HepG2 (cell line): Measurements from ENCODE around the gene KCNJ4. TPM values are rescaled to one million over a fixed set of nuclear protein-coding genes. Genes with fewer than 3 reads are reported as not detected.

ENCODE experiments used
- ATAC-seq: fragments of 200-7000 bp; cut with Tn5 transposase; 3 replicates; pipeline ENCODE4 v1.9.1; 2020; ENCODE audit warnings: mild to moderate bottlenecking, moderate library complexity
- BruUV-seq: library from RNA; stranded (reverse); fragments of 400-500 nt; replicated peaks from 2 replicates; lab custom pipeline; 2021; lab: Mats Ljungman, UMichigan
- CTCF ChIA-PET: fragments of 300-600 bp; formaldehyde crosslinking; extraction: SDS; loops from one replicate; lab custom pipeline; 2021; ENCODE audit warnings: low total read pairs, inconsistent platforms, low intra/inter-chr PET ratio; lab: Yijun Ruan, JAX
- POLR2A ChIA-PET: fragments of 350-600 bp; sonication (Branson Sonifier 250); formaldehyde crosslinking; loops from one replicate; lab custom pipeline; 2020; ENCODE audit warnings: antibody characterized with exemption, inconsistent platforms; lab: Yijun Ruan, JAX
- DNase-seq: peaks from one replicate; pipeline ENCODE4 v3.0.0-alpha.2; 2015; ENCODE audit warnings: low spot score
- FAIRE-seq: peaks from 3 replicates; lab custom pipeline; 2011; peaks lifted over from hg19 to GRCh38; lab: Jason Lieb, UNC
- H2AFZ ChIP-seq: one replicate; pipeline ENCODE4 v1.6.1; 2011; ENCODE audit warnings: low read length, inconsistent platforms
- H3K27ac ChIP-seq: fragments of 300-600 bp; 3 replicates; pipeline ENCODE4 v1.8.0; 2011; ENCODE audit warnings: mixed run types, mild to moderate bottlenecking, mixed read lengths, low read length, inconsistent platforms; ENCODE audit not compliant: insufficient read depth; ENCODE audit errors: extremely low read length
- H3K27me3 ChIP-seq, 2 experiments: fragments of 200-600 bp in 1 of 2; 2 replicates in 1 of 2; 3 replicates in 1 of 2; pipeline versions ENCODE4 v1.6.0 to v1.8.0; 2011; ENCODE audit warnings: low read length in 2 of 2, mild to moderate bottlenecking in 2 of 2, moderate library complexity in 2 of 2, inconsistent platforms in 1 of 2; ENCODE audit not compliant: insufficient read depth in 2 of 2, control insufficient read depth in 1 of 2
- H3K36me3 ChIP-seq, 2 experiments: fragments of 200-600 bp in 1 of 2; replicated peaks in 1 of 2; 2 replicates in 1 of 2; 3 replicates in 1 of 2; pipeline versions ENCODE4 v1.5.1 to v1.8.0; 2011; ENCODE audit warnings: low read length in 2 of 2, inconsistent platforms in 1 of 2; ENCODE audit not compliant: insufficient read depth in 2 of 2, control insufficient read depth in 1 of 2
- H3K4me1 ChIP-seq: 2 replicates; pipeline ENCODE4 v1.5.1; 2012; ENCODE audit warnings: low read length, inconsistent platforms; ENCODE audit not compliant: insufficient read depth
- H3K4me2 ChIP-seq: 2 replicates; pipeline ENCODE4 v1.6.0; 2011; ENCODE audit warnings: low read depth, low read length, inconsistent platforms
- H3K4me3 ChIP-seq, 3 experiments: fragments of 200-600 bp in 1 of 3; sonication (generic), shearing (Covaris generic) in 1 of 3; replicated peaks in 1 of 3; 2 replicates each; pipeline ENCODE4 v1.5.1; 2011 to 2016; ENCODE audit warnings: low read length in 3 of 3, inconsistent platforms in 2 of 3, low read depth in 2 of 3, mild to moderate bottlenecking in 2 of 3, control low read depth in 1 of 3, mixed read lengths in 1 of 3; ENCODE audit not compliant: insufficient read depth in 1 of 3
- H3K79me2 ChIP-seq: one replicate; pipeline ENCODE4 v1.6.1; 2011; ENCODE audit warnings: low read length, inconsistent platforms; ENCODE audit not compliant: insufficient read depth
- H3K9ac ChIP-seq: 2 replicates; pipeline ENCODE4 v1.6.0; 2011; ENCODE audit warnings: mild to moderate bottlenecking, low read depth, low read length, inconsistent platforms; ENCODE audit not compliant: insufficient read depth
- H3K9me3 ChIP-seq: 2 replicates; pipeline ENCODE4 v1.5.1; 2012; ENCODE audit warnings: mild to moderate bottlenecking, low read length
- H4K20me1 ChIP-seq: 2 replicates; pipeline ENCODE4 v1.6.0; 2011; ENCODE audit warnings: inconsistent platforms, mild to moderate bottlenecking, low read length, moderate library complexity; ENCODE audit not compliant: insufficient read depth
- HDAC2 ChIP-seq: sonication (generic); formaldehyde crosslinking; IDR thresholded peaks from 2 replicates; pipeline ENCODE4 v1.4.0; 2020; ENCODE audit warnings: missing genetic modification reagents
- JDP2 ChIP-seq: sonication (generic); formaldehyde crosslinking; IDR thresholded peaks from 2 replicates; pipeline ENCODE4 v1.8.1; 2022; ENCODE audit warnings: missing genetic modification reagents, borderline replicate concordance
- MTF1 ChIP-seq: sonication (generic); formaldehyde crosslinking; IDR thresholded peaks from 2 replicates; pipeline ENCODE4 v1.5.0; 2020; ENCODE audit warnings: missing genetic modification reagents
- MXD4 ChIP-seq: IDR thresholded peaks from 2 replicates; pipeline ENCODE4 v1.6.1; 2016; ENCODE audit warnings: mild to moderate bottlenecking, missing biosample characterization, missing genetic modification reagents
- NFE2L1 ChIP-seq: sonication (generic); formaldehyde crosslinking; IDR thresholded peaks from 2 replicates; pipeline ENCODE4 v1.4.0; 2020; ENCODE audit warnings: missing genetic modification reagents, mild to moderate bottlenecking, borderline replicate concordance
- U2AF1 ChIP-seq: fragments of 200-400 bp; formaldehyde crosslinking; optimal IDR thresholded peaks from 2 replicates; pipeline ENCODE3; 2017; ENCODE audit warnings: mild to moderate bottlenecking, low read depth, low read length
- ZFP82 ChIP-seq: sonication (generic); formaldehyde crosslinking; IDR thresholded peaks from 2 replicates; pipeline ENCODE4 v1.5.1; 2020; ENCODE audit warnings: mild to moderate bottlenecking, missing genetic modification reagents, borderline replicate concordance
- ZNF34 ChIP-seq: sonication (generic); formaldehyde crosslinking; IDR thresholded peaks from 2 replicates; pipeline ENCODE4 v1.4.0; 2020; ENCODE audit warnings: mild to moderate bottlenecking, missing genetic modification reagents, borderline replicate concordance
- ZNF513 ChIP-seq: sonication (generic); formaldehyde crosslinking; conservative IDR thresholded peaks from 2 replicates; pipeline ENCODE4 v1.5.0; 2020; ENCODE audit warnings: missing genetic modification reagents
- ZNF577 ChIP-seq: sonication (generic); formaldehyde crosslinking; IDR thresholded peaks from 2 replicates; pipeline ENCODE4 v1.4.0; 2020; ENCODE audit warnings: mild to moderate bottlenecking, low read depth, missing genetic modification reagents, borderline replicate concordance
- ZSCAN12 ChIP-seq: sonication (generic); formaldehyde crosslinking; IDR thresholded peaks from 2 replicates; pipeline ENCODE4 v1.9.0; 2021; ENCODE audit warnings: mild to moderate bottlenecking, missing genetic modification reagents
- WGBS: methylation state at CpG from one replicate; pipeline ENCODE4 v1.1.6; 2017; ENCODE audit warnings: low lambda C conversion rate; 5-methylcytosine and 5-hydroxymethylcytosine counted together
- in situ Hi-C: cut with HindIII; loops from 2 replicates; pipeline ENCODE4 v1.10.0; 2017; ENCODE audit warnings: low pct_unique_long_range_greater_than_20kb; ENCODE audit not compliant: extremely low pct_ligation_motif_present
- intact Hi-C: fragments of 100-400 bp; cut with micrococcal nuclease; formaldehyde crosslinking; loops from one replicate; pipeline ENCODE4 v1.10.0; 2022; ENCODE audit not compliant: unreplicated experiment
- polyA plus RNA-seq, 8 experiments: library from polyadenylated mRNA; depleted of rRNA in 3 of 8; stranded (reverse) in 7 of 8; unstranded in 1 of 8; fragments of >200 nt; fragmentation: Illumina TruSeq in 4 of 8; extraction: Trizol in 4 of 8; gene quantifications; 2 replicates each; pipeline versions ENCODE4 v1.2.1 to v1.2.3, GENCODE V29; 2011 to 2016; ENCODE audit warnings: low read depth in 4 of 8, missing spikeins in 1 of 8, mixed read lengths in 1 of 8; ENCODE audit not compliant: insufficient read depth in 1 of 8
- total RNA-seq, 5 experiments: library from RNA; depleted of rRNA; stranded (reverse); fragments of >200 nt; fragmentation: Illumina TruSeq; extraction: Trizol; gene quantifications; 2 replicates each; pipeline ENCODE4 v1.2.3, GENCODE V29; 2016; ENCODE audit warnings: low read depth in 1 of 5

KCNJ4 gene
- total and polyA plus RNA-seq, 2 of the 13 experiments (the other 11 are each of a cell fraction or from before 2014, with no cell fraction given) = not detected

- no peak overlapping the region for H3K4me2 ChIP-seq
- ATAC-seq (no peak), FAIRE-seq (no peak), DNase-seq (no peak)
- no peak overlapping the region for H2AFZ ChIP-seq
- H3K27me3 ChIP-seq = peaks cover 12 to 75% of the 10 kb centered on the region in 2 experiments
- no peak overlapping the region for H3K9ac ChIP-seq
- H3K36me3 ChIP-seq = no peaks in the 10 kb centered on the region
- in situ Hi-C loops = no loop called here
- CTCF ChIA-PET = no interaction called here
- POLR2A ChIA-PET = interaction anchor here (0.6 kb wide), 1 partner anchor 56 kb away, joined by 3 read pairs; no protein-coding TSS in a partner anchor
- no peaks in the 10 kb centered on the region for H3K9me3 ChIP-seq
- no peaks in the 10 kb centered on the region for H3K4me1 ChIP-seq
- no peak overlapping the region for H3K4me3 ChIP-seq
- H4K20me1 ChIP-seq = no peaks in the 10 kb centered on the region
- intact Hi-C loops = no loop called here
- TF ChIP-seq HDAC2 (CRISPR knock-in tag) = no peak
- no peak for TF ChIP-seq ZNF513 (CRISPR knock-in tag)
- H3K79me2 ChIP-seq = no peaks in the 10 kb centered on the region
- H3K27ac ChIP-seq = no peak overlapping the region
- BruUV-seq = no TSS peak
- 19% methylated on average over 6 of the region's 9 CpGs for WGBS
Measured at GRCh38 chr22:38446018-38446601, 8.9 kb downstream of the KCNJ4 start.

GRCh38 chr22:38444783-38445182 lies 10.2 kb downstream of the KCNJ4 start:
- CTCF ChIA-PET = no interaction called here
- 69% methylated on average over 10 of the region's 10 CpGs for WGBS
- no peak for FAIRE-seq

More at GRCh38 chr22:38444783-38445182, 10.2 kb downstream of the KCNJ4 start:
- Histone ChIP-seq H3K4me1 (no peaks in the 10 kb centered on the region), H3K27me3 (peaks cover 10 to 69% of the 10 kb centered on the region in 2 experiments), H3K79me2 (no peaks in the 10 kb centered on the region), H3K27ac (no peak overlapping the region), H3K4me3 (no peak overlapping the region), H4K20me1 (no peaks in the 10 kb centered on the region), H3K9ac (no peak overlapping the region), H2AFZ (no peak overlapping the region), H3K9me3 (no peaks in the 10 kb centered on the region), H3K36me3 (no peaks in the 10 kb centered on the region), H3K4me2 (no peak overlapping the region)
- no peak for TF ChIP-seq ZNF577 (CRISPR knock-in tag)
- TF ChIP-seq MXD4 (CRISPR knock-in tag) = no peak
- no peak for TF ChIP-seq MTF1 (CRISPR knock-in tag)
- no peak for TF ChIP-seq NFE2L1
- TF ChIP-seq ZNF34 (CRISPR knock-in tag) = no peak
- no peak for TF ChIP-seq ZFP82 (CRISPR knock-in tag)
- no peak for TF ChIP-seq U2AF1
- TF ChIP-seq ZSCAN12 (CRISPR knock-in tag) = no peak
- no peak for TF ChIP-seq JDP2 (CRISPR knock-in tag)
- ATAC-seq = no peak
- no TSS peak for BruUV-seq
- intact Hi-C loops = no loop called here
- POLR2A ChIA-PET = no interaction called here
- no peak for DNase-seq
- in situ Hi-C loops = no loop called here
